GM18526 (cell line): ENCODE data around the gene ISL1.

Source experiments
- POLR2A ChIP-seq: IDR thresholded peaks from 3 replicates; pipeline ENCODE4 v1.6.1; 2011; ENCODE audit not compliant: insufficient read length; ENCODE audit errors: extremely low read depth

ISL1 gene

DNA sequence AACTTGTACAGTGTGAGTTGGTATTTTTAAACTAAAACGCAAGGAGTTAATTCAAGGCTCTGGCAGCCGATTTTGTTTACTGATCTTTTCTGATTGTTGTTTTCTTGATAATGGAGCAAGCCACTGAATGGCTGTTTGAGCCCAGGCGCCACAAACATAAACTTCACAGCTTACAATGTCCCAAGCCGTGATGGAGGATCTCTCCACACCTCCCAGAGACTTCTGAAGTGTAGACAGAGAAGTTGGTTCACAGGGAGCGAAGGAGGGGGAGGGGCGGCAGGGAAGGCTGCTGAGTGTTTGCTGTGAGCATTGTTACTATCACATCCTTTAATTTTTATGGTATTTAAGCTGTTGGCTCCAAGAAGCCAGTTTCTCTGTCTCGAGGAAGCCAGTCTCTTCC is 14.7 kb downstream of the ISL1 start:
- TF ChIP-seq POLR2A = no peak

DNA sequence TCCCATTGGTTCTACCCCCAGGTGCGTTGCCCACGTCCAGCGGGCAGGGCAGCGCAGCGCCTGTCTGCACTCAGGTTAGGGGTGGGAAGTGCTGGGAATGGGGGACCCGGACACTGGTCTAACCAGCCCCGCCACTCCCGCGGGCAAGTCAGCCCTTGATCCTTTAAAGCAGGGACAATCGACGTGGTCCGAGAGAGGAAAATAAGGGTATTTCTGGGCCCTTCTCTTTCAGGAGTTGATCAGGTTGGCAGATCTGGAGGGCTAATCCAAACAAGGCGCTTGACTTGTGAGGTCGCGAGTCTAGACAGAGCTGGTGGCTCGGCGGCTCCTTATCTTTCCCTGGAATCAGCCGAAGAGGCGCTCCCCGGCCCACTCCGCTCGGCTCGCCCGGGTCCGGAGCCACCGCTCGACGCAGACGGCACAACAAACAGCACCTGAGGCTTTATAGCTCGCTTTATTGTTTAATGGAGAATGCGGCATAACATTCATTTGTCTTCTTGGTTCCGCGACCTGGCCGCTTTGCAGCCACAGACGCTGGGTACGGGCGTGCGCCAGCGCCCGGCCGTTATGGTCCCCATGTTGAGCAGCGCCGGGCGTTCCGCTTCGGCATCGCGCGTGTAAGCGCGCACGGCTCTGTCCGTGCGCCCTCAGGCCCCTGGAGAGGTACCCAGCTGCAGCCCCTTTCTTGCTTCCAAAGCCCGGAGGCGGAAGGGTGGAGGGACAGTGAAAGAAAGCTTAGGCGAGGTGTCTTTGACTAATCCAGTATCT is 15.8 kb downstream of the ISL1 start:
- no peak for TF ChIP-seq POLR2A

DNA sequence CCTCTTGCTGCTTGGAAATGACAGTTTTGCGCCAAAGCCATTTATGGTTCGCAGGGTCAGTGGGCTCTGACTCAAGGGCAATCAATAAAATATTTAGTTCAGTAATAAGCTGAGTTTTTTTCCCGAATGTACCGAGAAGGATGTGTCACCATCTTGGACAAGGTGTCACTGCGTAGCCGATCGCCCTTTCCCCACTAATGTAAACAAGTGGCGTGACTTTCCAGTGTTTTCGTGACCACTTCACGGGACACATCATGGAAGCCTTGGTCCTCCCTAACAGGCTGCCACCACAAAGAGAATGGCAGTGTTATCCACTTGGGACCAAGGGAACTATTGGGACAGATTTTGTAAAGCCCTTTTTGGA is 16.4 kb downstream of the ISL1 start:
- TF ChIP-seq POLR2A = no peak

DNA sequence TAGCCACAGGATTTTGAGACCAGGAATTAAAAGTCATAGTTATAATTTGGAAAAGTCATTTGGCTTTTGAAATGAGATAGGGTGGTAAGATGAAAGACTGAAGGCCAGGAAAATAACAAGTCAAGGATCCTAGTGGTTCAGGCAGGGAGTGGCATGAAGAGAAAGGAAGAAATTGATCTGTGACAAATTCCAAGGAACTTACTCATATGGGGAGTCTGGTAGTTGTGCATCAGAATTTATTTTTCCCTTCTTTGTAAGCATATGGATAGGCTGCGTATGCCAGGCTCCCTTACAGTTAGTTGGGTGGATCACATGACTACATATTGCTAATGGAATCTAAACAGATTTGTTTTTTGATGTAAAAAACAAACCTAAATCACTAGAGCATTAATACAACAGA is 21.0 kb downstream of the ISL1 start:
- TF ChIP-seq POLR2A = no peak

DNA sequence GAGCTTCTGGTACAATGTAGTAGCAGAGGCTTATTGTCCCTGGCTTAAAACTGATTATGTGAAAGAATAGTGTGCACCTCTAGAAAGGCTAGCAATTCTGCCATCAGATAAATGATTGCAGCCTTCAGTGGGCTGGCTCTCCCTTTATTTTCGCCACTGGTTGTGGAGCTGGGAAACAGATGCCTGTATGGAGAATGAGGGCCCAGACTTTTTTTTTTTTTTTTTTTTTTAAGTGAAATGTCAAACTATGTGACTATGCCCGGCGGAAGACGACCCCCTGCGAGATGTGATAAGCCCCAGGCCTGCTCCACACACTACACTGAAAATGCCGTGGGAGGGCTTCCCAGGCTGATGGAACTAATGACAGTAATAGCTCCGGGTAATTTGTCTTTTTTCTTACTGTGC is 28.7 kb downstream of the ISL1 start:
- no peak for TF ChIP-seq POLR2A

DNA sequence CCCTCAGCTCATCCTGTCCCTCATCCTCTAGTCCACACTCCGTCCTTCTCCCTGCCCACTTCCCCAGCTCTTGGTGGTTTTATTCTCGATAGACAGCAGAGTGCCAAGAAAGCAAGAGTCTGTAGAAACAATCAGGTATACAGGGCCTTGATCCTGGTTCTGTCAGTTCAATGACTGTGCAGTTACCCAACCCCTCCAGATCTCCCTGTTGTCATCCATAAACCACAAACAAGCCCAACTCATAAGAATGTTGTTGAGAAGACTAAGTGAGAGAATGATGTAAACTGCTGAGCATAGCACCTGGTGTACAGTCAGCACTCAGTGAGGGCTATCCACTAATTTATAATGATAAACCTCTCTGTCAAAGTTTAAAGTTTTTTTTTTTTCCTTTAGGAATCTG is 31.3 kb downstream of the ISL1 start:
- no peak for TF ChIP-seq POLR2A

DNA sequence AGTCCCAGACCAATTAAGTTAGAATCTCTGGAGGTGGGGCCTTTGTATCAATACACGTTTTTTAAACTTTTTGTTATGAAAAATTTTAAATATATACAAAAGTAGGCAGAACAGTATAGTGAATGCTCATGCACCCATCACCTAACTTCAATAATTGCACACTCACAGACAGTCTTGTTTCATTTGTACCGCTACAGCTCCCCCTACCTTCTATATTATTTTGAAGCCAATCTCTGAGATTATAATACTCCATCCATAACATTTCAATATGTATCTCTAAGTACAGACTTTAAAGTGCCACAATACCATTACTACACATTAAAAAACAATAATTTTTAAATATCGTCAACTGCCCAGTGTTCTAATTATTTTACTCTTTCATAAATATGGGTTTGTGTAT is 32.9 kb downstream of the ISL1 start:
- no peak for TF ChIP-seq POLR2A

DNA sequence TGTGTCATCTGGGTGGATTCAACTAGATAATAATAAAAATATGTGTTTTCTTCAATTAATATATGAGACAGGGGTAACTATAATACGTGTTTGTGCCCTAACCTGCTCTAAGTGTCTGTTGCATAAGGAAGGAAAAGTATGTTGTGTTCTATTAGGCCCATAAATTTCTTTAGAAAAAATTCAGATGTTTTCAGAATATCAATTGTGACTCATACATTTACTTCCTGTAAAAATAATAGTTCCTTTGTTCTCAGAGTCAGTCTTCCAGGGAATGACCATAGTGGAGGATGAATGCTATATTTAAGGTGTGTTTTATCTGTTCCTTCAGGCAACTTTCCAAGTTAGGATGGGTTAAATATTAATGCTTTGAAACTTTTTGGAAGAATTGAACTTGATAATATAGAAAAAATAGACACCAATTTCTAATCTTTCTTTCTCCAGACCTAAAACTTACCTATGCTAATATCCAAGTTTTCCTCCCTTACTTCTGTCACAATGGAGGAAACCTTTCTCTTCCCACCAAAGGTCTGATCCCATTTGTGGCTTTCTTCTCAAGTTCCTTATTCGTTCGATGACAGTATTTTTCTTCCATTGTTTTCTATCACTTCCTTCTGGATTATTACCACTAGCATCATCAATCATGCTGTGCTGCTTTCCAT is 49.9 kb downstream of the ISL1 start:
- TF ChIP-seq POLR2A = no peak

DNA sequence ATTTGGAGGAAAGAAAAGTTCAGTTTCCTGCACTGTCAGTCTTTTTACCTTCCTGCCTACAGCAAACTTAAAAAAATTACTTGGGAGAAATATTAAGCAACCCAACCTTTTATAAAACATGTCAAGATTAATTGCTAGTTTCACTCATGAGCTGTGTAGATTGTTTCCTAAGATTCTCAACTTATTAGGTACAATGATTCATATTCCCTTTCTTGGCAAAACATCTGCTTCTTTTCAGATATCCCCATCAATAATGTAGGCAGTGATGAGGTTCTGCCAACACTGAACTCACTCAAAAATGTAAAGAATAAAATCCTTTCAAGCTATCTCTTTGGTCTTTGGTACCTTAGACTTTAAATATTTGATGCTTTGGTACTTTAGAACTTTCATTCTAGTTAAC is 56.0 kb downstream of the ISL1 start:
- no peak for TF ChIP-seq POLR2A
